ENCODE measurements around the gene CDKN3. TPM values are rescaled to one million over a fixed set of nuclear protein-coding genes. Genes with fewer than 3 reads are reported as not detected.
"Not testable (repeated sequence)": the region's sequence is repeated elsewhere in the genome, so short reads cannot be mapped to it uniquely, and the experiment has no call there.

The CDKN3 gene
- total RNA-seq, 1 donor from 2014 or later = 39.4 TPM

- H3K27me3 Mint-ChIP-seq (ENCODE audit: low read depth) = no peaks in the 10 kb centered on the region
- H3K4me1 Mint-ChIP-seq = peaks cover 8% of the 10 kb centered on the region
- H3K9me3 Mint-ChIP-seq = no peaks in the 10 kb centered on the region
- H3K4me3 Mint-ChIP-seq = no peak overlapping the region
- TF ChIP-seq, protein P1, sequence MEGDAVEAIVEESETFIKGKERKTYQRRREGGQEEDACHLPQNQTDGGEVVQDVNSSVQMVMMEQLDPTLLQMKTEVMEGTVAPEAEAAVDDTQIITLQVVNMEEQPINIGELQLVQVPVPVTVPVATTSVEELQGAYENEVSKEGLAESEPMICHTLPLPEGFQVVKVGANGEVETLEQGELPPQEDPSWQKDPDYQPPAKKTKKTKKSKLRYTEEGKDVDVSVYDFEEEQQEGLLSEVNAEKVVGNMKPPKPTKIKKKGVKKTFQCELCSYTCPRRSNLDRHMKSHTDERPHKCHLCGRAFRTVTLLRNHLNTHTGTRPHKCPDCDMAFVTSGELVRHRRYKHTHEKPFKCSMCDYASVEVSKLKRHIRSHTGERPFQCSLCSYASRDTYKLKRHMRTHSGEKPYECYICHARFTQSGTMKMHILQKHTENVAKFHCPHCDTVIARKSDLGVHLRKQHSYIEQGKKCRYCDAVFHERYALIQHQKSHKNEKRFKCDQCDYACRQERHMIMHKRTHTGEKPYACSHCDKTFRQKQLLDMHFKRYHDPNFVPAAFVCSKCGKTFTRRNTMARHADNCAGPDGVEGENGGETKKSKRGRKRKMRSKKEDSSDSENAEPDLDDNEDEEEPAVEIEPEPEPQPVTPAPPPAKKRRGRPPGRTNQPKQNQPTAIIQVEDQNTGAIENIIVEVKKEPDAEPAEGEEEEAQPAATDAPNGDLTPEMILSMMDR (conservative IDR thresholded peaks at IDR 0.05) = no peak
- DNase-seq (ENCODE audit: low read depth, low spot score) = no peak
- H3K36me3 Mint-ChIP-seq (ENCODE audit: low read depth) = no peaks in the 10 kb centered on the region
- H3K27ac Mint-ChIP-seq (ENCODE audit: unreplicated experiment) = no peak overlapping the region
Measured at GRCh38 chr14:54447231-54447692, 50.5 kb downstream of the CDKN3 start.

GRCh38 chr14:54450535-54450934, 53.7 kb downstream of the CDKN3 start:
- Mint-ChIP-seq H3K27me3 (ENCODE audit: low read depth) (no peaks in the 10 kb centered on the region), H3K4me3 (no peak overlapping the region), H3K36me3 (ENCODE audit: low read depth) (no peaks in the 10 kb centered on the region), H3K9me3 (no peaks in the 10 kb centered on the region), H3K27ac (ENCODE audit: unreplicated experiment) (no peak overlapping the region), H3K4me1 (peaks cover 7% of the 10 kb centered on the region)
- TF ChIP-seq, protein P1 (conservative IDR thresholded peaks at IDR 0.05) = no peak
- no peak for DNase-seq (ENCODE audit: low read depth, low spot score)

- H3K9me3 Mint-ChIP-seq = no peaks in the 10 kb centered on the region
- no peak for DNase-seq (ENCODE audit: low read depth, low spot score)
- TF ChIP-seq, protein P1 (conservative IDR thresholded peaks at IDR 0.05) = no peak
- no peaks in the 10 kb centered on the region for H3K27me3 Mint-ChIP-seq (ENCODE audit: low read depth)
- peaks cover under 1% of the 10 kb centered on the region for H3K4me1 Mint-ChIP-seq
- H3K27ac Mint-ChIP-seq (ENCODE audit: unreplicated experiment) = no peak overlapping the region
- H3K36me3 Mint-ChIP-seq (ENCODE audit: low read depth) = no peaks in the 10 kb centered on the region
- no peak overlapping the region for H3K4me3 Mint-ChIP-seq
Measured at GRCh38 chr14:54451121-54451601, 54.4 kb downstream of the CDKN3 start.

GRCh38 chr14:54451961-54452360, 55.2 kb downstream of the CDKN3 start:
- DNase-seq (ENCODE audit: low read depth, low spot score) = no peak
- Mint-ChIP-seq H3K4me1 (no peaks in the 10 kb centered on the region), H3K27me3 (ENCODE audit: low read depth) (no peaks in the 10 kb centered on the region), H3K4me3 (no peak overlapping the region), H3K27ac (ENCODE audit: unreplicated experiment) (no peak overlapping the region), H3K9me3 (no peaks in the 10 kb centered on the region), H3K36me3 (ENCODE audit: low read depth) (no peaks in the 10 kb centered on the region)
- TF ChIP-seq, protein P1 (conservative IDR thresholded peaks at IDR 0.05) = no peak

GRCh38 chr14:54453252-54453651, 56.4 kb downstream of the CDKN3 start:
- TF ChIP-seq, protein P1 (conservative IDR thresholded peaks at IDR 0.05) = no peak
- Mint-ChIP-seq H3K27ac (ENCODE audit: unreplicated experiment) (no peak overlapping the region), H3K4me1 (no peaks in the 10 kb centered on the region), H3K9me3 (peaks cover under 1% of the 10 kb centered on the region), H3K27me3 (ENCODE audit: low read depth) (no peaks in the 10 kb centered on the region), H3K4me3 (no peak overlapping the region), H3K36me3 (ENCODE audit: low read depth) (peaks cover under 1% of the 10 kb centered on the region)
- DNase-seq (ENCODE audit: low read depth, low spot score) = no peak

- H3K9me3 Mint-ChIP-seq; DNase-seq (ENCODE audit: low read depth, low spot score); H3K27me3 Mint-ChIP-seq (ENCODE audit: low read depth); H3K36me3 Mint-ChIP-seq (ENCODE audit: low read depth); H3K4me1 Mint-ChIP-seq; H3K27ac Mint-ChIP-seq (ENCODE audit: unreplicated experiment); H3K4me3 Mint-ChIP-seq: not testable (repeated sequence)
Measured at GRCh38 chr14:54453990-54454389, 57.2 kb downstream of the CDKN3 start.

Data from neural crest cell (in vitro differentiated cells).